ENCODE measurements around the gene AADACL3.
"Not testable (repeated sequence)": the region's sequence is repeated elsewhere in the genome, so short reads cannot be mapped to it uniquely, and the experiment has no call there.

AADACL3 gene

GRCh38 chr1:12714710-12715475 is 1.0 kb upstream of the AADACL3 start:
- DNase-seq (ENCODE audit: low read depth, low spot score), result peak; percentile 51

GRCh38 chr1:12717301-12717838 is 1.5 kb downstream of the AADACL3 start:
- DNase-seq (ENCODE audit: low read depth, low spot score), result peak; percentile 53

GRCh38 chr1:12722626-12723025 is 6.7 kb downstream of the AADACL3 start:
- no peak for DNase-seq (ENCODE audit: low read depth, low spot score)

GRCh38 chr1:12728391-12728790 is 12.5 kb downstream of the AADACL3 start:
- no peak for DNase-seq (ENCODE audit: low read depth, low spot score)

- DNase-seq (ENCODE audit: low read depth, low spot score), result no peak
These were observed 14.2 kb downstream of the AADACL3 start for GRCh38 chr1:12730156-12730555.

GRCh38 chr1:12731084-12731483 is 15.2 kb downstream of the AADACL3 start:
- not testable (repeated sequence) for DNase-seq (ENCODE audit: low read depth, low spot score)

- DNase-seq (ENCODE audit: low read depth, low spot score), result no peak
These were observed 18.7 kb downstream of the AADACL3 start for GRCh38 chr1:12734651-12735050.

- no peak for DNase-seq (ENCODE audit: low read depth, low spot score)
These were observed 23.0 kb downstream of the AADACL3 start for GRCh38 chr1:12738934-12739333.

GRCh38 chr1:12739613-12740012 is 23.7 kb downstream of the AADACL3 start:
- no peak for DNase-seq (ENCODE audit: low read depth, low spot score)

- DNase-seq (ENCODE audit: low read depth, low spot score), result no peak
These were observed 26.0 kb downstream of the AADACL3 start for GRCh38 chr1:12741946-12742345.

- no peak for DNase-seq (ENCODE audit: low read depth, low spot score)
These were observed 29.4 kb downstream of the AADACL3 start for GRCh38 chr1:12745126-12745991.

- DNase-seq (ENCODE audit: low read depth, low spot score), result no peak
These were observed 30.0 kb downstream of the AADACL3 start, which contains the start of gene CFAP107 for GRCh38 chr1:12745992-12746323. Gene CFAP107, plus strand, starts transcription at chr1:12746200. Its CDS starts 231 bp downstream, at chr1:12746431.

GRCh38 chr1:12748778-12749355 is 33.0 kb downstream of the AADACL3 start:
- DNase-seq (ENCODE audit: low read depth, low spot score), result no peak

- DNase-seq (ENCODE audit: low read depth, low spot score), result no peak
These were observed 38.8 kb downstream of the AADACL3 start for GRCh38 chr1:12754738-12755137.

- DNase-seq (ENCODE audit: low read depth, low spot score), result no peak
These were observed 40.4 kb downstream of the AADACL3 start for GRCh38 chr1:12756273-12756672.

- no peak for DNase-seq (ENCODE audit: low read depth, low spot score)
These were observed 41.0 kb downstream of the AADACL3 start for GRCh38 chr1:12756768-12757413.

- peak; percentile 16 for DNase-seq (ENCODE audit: low read depth, low spot score)
These were observed 41.9 kb downstream of the AADACL3 start for GRCh38 chr1:12757836-12758235.

- DNase-seq (ENCODE audit: low read depth, low spot score), result peak; percentile 16
These were observed 44.4 kb downstream of the AADACL3 start for GRCh38 chr1:12760256-12760795.

- no peak for DNase-seq (ENCODE audit: low read depth, low spot score)
These were observed 45.9 kb downstream of the AADACL3 start for GRCh38 chr1:12761781-12762180.

- no peak for DNase-seq (ENCODE audit: low read depth, low spot score)
These were observed 46.9 kb downstream of the AADACL3 start for GRCh38 chr1:12762766-12763165.

- no peak for DNase-seq (ENCODE audit: low read depth, low spot score)
These were observed 47.6 kb downstream of the AADACL3 start for GRCh38 chr1:12763479-12763878.

Measured in ELF-1 (cell line).